Ovary (tissue), 9 donors: ENCODE measurements around the gene NKX1-1. TPM values are rescaled to one million over a fixed set of nuclear protein-coding genes. Genes with fewer than 3 reads are reported as not detected.
A peak's percentile ranks its signal among the peaks of the same experiment; 100 is the strongest.

Experiments used
- DNase-seq, 5 donors: peaks; one replicate each; pipeline ENCODE4 v3.0.0-alpha.2; 2019 to 2020
- H3K27ac ChIP-seq, 2 donors: fragments of 200-600 bp; one replicate each; pipeline versions ENCODE4 v1.5.1 to v1.8.0; 2019 to 2022
- H3K27me3 ChIP-seq: fragments of 200-600 bp; one replicate; pipeline ENCODE4 v1.8.0; 2022
- H3K36me3 ChIP-seq: fragments of 200-600 bp; sonication (generic); one replicate; pipeline ENCODE4 v1.5.1; 2019
- H3K4me1 ChIP-seq: one replicate; pipeline ENCODE4 v1.8.1; 2013; ENCODE audit warnings: mild to moderate bottlenecking, moderate library complexity; ENCODE audit not compliant: insufficient read depth
- H3K4me3 ChIP-seq: fragments of 200-600 bp; sonication (generic); one replicate; pipeline ENCODE4 v1.5.1; 2017
- H3K9me3 ChIP-seq, 2 donors: fragments of 200-600 bp in 1 of 2; sonication (generic) in 1 of 2; one replicate each; pipeline versions ENCODE4 v1.5.1 to v1.8.1; 2013 to 2019; ENCODE audit warnings: mild to moderate bottlenecking in 1 of 2, moderate library complexity in 1 of 2
- CTCF ChIP-seq, 3 donors: fragments of 450-650 bp in 2 of 3; fragments of 200-600 bp in 1 of 3; IDR thresholded peaks; one replicate each; pipeline versions ENCODE4 v1.5.1 to v1.8.0; 2016 to 2022; ENCODE audit warnings: antibody characterized with exemption in 3 of 3, mild to moderate bottlenecking in 1 of 3
- EP300 ChIP-seq: sonication (generic); formaldehyde crosslinking; IDR thresholded peaks from one replicate; pipeline ENCODE4 v1.6.1; 2017; ENCODE audit warnings: antibody characterized with exemption
- POLR2A ChIP-seq: fragments of 450-650 bp; IDR thresholded peaks from one replicate; pipeline ENCODE4 v1.6.1; 2017; ENCODE audit warnings: antibody characterized with exemption, mild to moderate bottlenecking, moderate library complexity
- WGBS, 3 donors: extraction: QIAGEN DNeasy Blood & Tissue Kit in 1 of 3; methylation state at CpG; one replicate each; pipeline versions ENCODE4 v1.1.5 to v1.1.7; 2013 to 2017; 5-methylcytosine and 5-hydroxymethylcytosine counted together
- intact Hi-C, 4 donors: fragments of 100-400 bp; cut with DNase I; formaldehyde crosslinking; loops; one replicate each; pipeline versions ENCODE4 v1.11.0 to v1.15.1; 2022 to 2023
- polyA plus RNA-seq, 2 donors: library from polyadenylated mRNA; stranded (reverse); fragments of 200-250 nt in 1 of 2; fragments of 350-450 nt in 1 of 2; fragmentation: Illumina TruSeq in 1 of 2; extraction: RNeasy Lipid Tissue Mini Kit (QIAGEN cat#74804) in 1 of 2; gene quantifications; one replicate each; pipeline ENCODE4 v1.2.3, GENCODE V29; 2013 to 2014
- total RNA-seq, 7 donors: library from RNA; depleted of rRNA in 2 of 7; stranded (reverse); fragments of >200 nt in 2 of 7; fragmentation: NEBNext Ultra II Directional in 3 of 7; extraction: Animal tissue kit (Norgen Biotek cat#: 25700) in 3 of 7; gene quantifications; one replicate each; pipeline versions ENCODE4 v1.1.0 to v1.2.4, GENCODE V29; 2016 to 2023
- donor health status: DM: no; HTN: no; CAD: no; lungs with moderate emphysema.
- donor health status: DM: no; HTN: no; CAD: no.
- donor health status: Bipolar disorder and iron deficiency.
- donor health status: DM: yes; HTN: yes; CAD: no.
- donor health status: DM: no; HTN: no; CAD: no.
- donor health status: DM: yes; HTN: yes; CAD: no.

The NKX1-1 gene
- total and polyA plus RNA-seq, 9 donors: not detected

- Histone ChIP-seq H3K4me1 (no peaks in the 10 kb centered on the region), H3K36me3 (no peaks in the 10 kb centered on the region), H3K4me3 (no peak overlapping the region), H3K27ac (no peak overlapping the region), H3K27me3 (no peaks in the 10 kb centered on the region), H3K9me3 (no peaks in the 10 kb centered on the region)
- no peak for TF ChIP-seq CTCF (IDR thresholded peaks at IDR 0.05)
- TF ChIP-seq POLR2A: no peak
- TF ChIP-seq EP300: no peak
- DNase-seq: peak in 3 of 5 donors; percentile 14 to 35 (median 21)
- 90 to 93% (median 93%) methylated on average over 32 of the region's 32 CpGs for WGBS, 3 donors
- intact Hi-C loops: no loop called here
These were observed 29.2 kb downstream of the NKX1-1 start for GRCh38 chr4:1376841-1377605.

GRCh38 chr4:1376391-1376840, 29.8 kb downstream of the NKX1-1 start:
- DNase-seq: no peak
- intact Hi-C loops: no loop called here
- whole genome bisulfite sequencing, 3 donors: 84 to 88% (median 86%) methylated on average over 23 of the region's 23 CpGs
- no peaks in the 10 kb centered on the region for H3K27me3 ChIP-seq
- H3K36me3 ChIP-seq: no peaks in the 10 kb centered on the region
- no peaks in the 10 kb centered on the region for H3K4me1 ChIP-seq
- TF ChIP-seq EP300 (no peak), POLR2A (no peak), CTCF (IDR thresholded peaks at IDR 0.05) (no peak)
- H3K4me3 ChIP-seq: no peak overlapping the region
- H3K9me3 ChIP-seq: no peaks in the 10 kb centered on the region
- H3K27ac ChIP-seq: no peak overlapping the region

- H3K27me3 ChIP-seq: no peaks in the 10 kb centered on the region
- TF ChIP-seq CTCF (IDR thresholded peaks at IDR 0.05): no peak
- TF ChIP-seq EP300: no peak
- no peak for TF ChIP-seq POLR2A
- no peak overlapping the region for H3K4me3 ChIP-seq
- DNase-seq: peak in 3 of 5 donors; percentile 10 to 31 (median 20)
- H3K27ac ChIP-seq: no peak overlapping the region
- no peaks in the 10 kb centered on the region for H3K9me3 ChIP-seq
- intact Hi-C loops: no loop called here
- H3K36me3 ChIP-seq: no peaks in the 10 kb centered on the region
- no peaks in the 10 kb centered on the region for H3K4me1 ChIP-seq
- 86 to 93% (median 91%) methylated on average over 11 to 17 of the region's 17 CpGs for WGBS, 3 donors
These were observed 30.4 kb downstream of the NKX1-1 start for GRCh38 chr4:1375761-1376322.

- WGBS, 3 donors: 93 to 95% (median 95%) methylated on average over 29 to 36 of the region's 36 CpGs
- H3K36me3 ChIP-seq: no peaks in the 10 kb centered on the region
- peak in 1 of 5 donors; percentile 27 for DNase-seq
These were observed 31.1 kb downstream of the NKX1-1 start for GRCh38 chr4:1375051-1375721.

More at GRCh38 chr4:1375051-1375721, 31.1 kb downstream of the NKX1-1 start:
- Histone ChIP-seq H3K27me3 (no peaks in the 10 kb centered on the region), H3K9me3 (no peaks in the 10 kb centered on the region), H3K27ac (no peak overlapping the region), H3K4me1 (no peaks in the 10 kb centered on the region), H3K4me3 (no peak overlapping the region)
- intact Hi-C loops: no loop called here
- TF ChIP-seq EP300: no peak
- TF ChIP-seq CTCF (IDR thresholded peaks at IDR 0.05): no peak
- TF ChIP-seq POLR2A: no peak
